Keratinocyte (primary cell): ENCODE results near the gene RCAN2.

Experiments used
- EZH2 ChIP-seq: IDR thresholded peaks from one replicate; pipeline ENCODE4 v1.6.1; 2012; ENCODE audit warnings: inconsistent platforms, mild to moderate bottlenecking, low read length, moderate library complexity
- TF ChIP-seq, protein P1 (sequence below), 3 experiments: IDR thresholded peaks in 1 of 3; conservative IDR thresholded peaks in 1 of 3; optimal IDR thresholded peaks in 1 of 3; 2 replicates in 2 of 3; 3 replicates in 1 of 3; pipeline versions ENCODE3 to v1.5.1; 2011; ENCODE audit warnings: low read length in 3 of 3, mild to moderate bottlenecking in 3 of 3, moderate library complexity in 2 of 3, control low read depth in 1 of 3, inconsistent platforms in 1 of 3; ENCODE audit not compliant: insufficient read depth in 2 of 3; ENCODE audit errors: extremely low read depth in 1 of 3

DNA sequence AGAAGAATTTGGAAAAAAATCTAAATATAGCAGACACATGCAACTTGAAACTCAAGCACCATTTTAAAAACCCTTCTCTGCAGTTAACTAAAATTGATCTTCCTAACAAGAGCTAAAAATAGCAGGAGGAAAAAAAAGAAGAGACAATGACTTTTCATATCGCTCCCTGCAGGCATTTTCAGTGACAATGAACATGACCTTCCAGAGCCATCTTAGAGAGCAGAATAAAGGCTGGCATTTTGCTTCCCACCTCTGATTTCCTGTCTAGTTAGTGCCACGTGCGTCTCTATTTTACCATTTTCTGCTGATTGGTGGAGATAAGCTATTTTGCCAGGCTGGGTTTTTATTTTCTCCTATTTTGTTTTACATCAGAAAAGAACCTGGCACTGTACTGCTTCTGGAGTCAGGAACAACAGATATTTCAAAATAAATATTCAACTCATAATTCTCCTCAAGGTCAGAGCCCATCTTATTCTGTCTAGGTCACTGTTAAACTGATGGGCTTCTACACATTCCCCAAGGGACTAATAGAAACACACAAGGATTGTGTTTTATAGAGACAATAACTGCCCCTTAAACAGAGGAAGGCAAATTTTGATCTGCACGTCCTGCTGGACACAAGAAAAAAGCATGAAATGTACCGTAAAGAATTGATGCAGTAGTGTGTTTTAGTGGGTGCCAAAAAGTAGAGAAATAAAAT is 250.2 kb downstream of the RCAN2 start:
- TF ChIP-seq, protein P1, sequence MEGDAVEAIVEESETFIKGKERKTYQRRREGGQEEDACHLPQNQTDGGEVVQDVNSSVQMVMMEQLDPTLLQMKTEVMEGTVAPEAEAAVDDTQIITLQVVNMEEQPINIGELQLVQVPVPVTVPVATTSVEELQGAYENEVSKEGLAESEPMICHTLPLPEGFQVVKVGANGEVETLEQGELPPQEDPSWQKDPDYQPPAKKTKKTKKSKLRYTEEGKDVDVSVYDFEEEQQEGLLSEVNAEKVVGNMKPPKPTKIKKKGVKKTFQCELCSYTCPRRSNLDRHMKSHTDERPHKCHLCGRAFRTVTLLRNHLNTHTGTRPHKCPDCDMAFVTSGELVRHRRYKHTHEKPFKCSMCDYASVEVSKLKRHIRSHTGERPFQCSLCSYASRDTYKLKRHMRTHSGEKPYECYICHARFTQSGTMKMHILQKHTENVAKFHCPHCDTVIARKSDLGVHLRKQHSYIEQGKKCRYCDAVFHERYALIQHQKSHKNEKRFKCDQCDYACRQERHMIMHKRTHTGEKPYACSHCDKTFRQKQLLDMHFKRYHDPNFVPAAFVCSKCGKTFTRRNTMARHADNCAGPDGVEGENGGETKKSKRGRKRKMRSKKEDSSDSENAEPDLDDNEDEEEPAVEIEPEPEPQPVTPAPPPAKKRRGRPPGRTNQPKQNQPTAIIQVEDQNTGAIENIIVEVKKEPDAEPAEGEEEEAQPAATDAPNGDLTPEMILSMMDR (optimal IDR thresholded peaks at IDR 0.05 in 1 of 3, IDR thresholded peaks at IDR 0.05 in 1 of 3, conservative IDR thresholded peaks at IDR 0.05 in 1 of 3; ENCODE audit: extremely low read depth in 1 of 3, insufficient read depth in 2 of 3, low read length in 3 of 3): no peak
- TF ChIP-seq EZH2: no peak
